Esophagus muscularis mucosa (tissue), 4 donors: ENCODE data around the gene CORO2B.

ENCODE experiments used
- EP300 ChIP-seq: sonication (generic); formaldehyde crosslinking; IDR thresholded peaks from one replicate; pipeline ENCODE4 v1.6.1; 2017; ENCODE audit warnings: antibody characterized with exemption
- POLR2AphosphoS5 ChIP-seq, 2 donors: sonication (generic); formaldehyde crosslinking; IDR thresholded peaks; one replicate each; pipeline ENCODE4 v1.6.1; 2017; ENCODE audit warnings: antibody characterized with exemption in 2 of 2
- TF ChIP-seq, protein P1 (sequence below), 3 experiments: fragments of 200-600 bp in 2 of 3; fragments of 450-650 bp in 1 of 3; sonication (generic) in 2 of 3; IDR thresholded peaks; one replicate each; pipeline ENCODE4 v1.5.1; 2017 to 2019; ENCODE audit warnings: antibody characterized with exemption in 3 of 3, mild to moderate bottlenecking in 2 of 3, moderate library complexity in 1 of 3

DNA sequence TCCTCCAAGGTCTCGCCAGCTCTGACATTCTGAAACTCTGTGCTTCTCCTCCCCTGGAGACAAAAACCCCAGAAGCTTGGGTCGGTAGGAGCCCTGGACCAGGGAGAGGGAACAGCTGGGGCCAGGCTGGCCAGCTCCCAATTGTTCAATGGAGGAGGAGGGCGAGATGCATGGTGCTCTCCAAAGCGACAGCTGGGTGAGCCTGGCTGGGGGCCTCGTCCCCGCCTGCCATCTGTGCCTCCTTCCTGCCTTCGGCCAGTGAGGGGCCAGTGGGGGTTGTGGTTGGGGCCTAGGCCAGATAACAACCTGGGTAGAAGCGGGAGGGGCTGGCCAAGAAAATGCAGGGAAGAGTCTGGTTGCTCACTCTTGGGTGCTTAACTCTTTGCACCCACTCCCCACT, 79.4 kb downstream of the CORO2B start:
- TF ChIP-seq POLR2AphosphoS5 (IDR thresholded peaks at IDR 0.05) (no peak), EP300 (no peak)
- TF ChIP-seq, protein P1, sequence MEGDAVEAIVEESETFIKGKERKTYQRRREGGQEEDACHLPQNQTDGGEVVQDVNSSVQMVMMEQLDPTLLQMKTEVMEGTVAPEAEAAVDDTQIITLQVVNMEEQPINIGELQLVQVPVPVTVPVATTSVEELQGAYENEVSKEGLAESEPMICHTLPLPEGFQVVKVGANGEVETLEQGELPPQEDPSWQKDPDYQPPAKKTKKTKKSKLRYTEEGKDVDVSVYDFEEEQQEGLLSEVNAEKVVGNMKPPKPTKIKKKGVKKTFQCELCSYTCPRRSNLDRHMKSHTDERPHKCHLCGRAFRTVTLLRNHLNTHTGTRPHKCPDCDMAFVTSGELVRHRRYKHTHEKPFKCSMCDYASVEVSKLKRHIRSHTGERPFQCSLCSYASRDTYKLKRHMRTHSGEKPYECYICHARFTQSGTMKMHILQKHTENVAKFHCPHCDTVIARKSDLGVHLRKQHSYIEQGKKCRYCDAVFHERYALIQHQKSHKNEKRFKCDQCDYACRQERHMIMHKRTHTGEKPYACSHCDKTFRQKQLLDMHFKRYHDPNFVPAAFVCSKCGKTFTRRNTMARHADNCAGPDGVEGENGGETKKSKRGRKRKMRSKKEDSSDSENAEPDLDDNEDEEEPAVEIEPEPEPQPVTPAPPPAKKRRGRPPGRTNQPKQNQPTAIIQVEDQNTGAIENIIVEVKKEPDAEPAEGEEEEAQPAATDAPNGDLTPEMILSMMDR (IDR thresholded peaks at IDR 0.05) = no peak
